Measurements from ENCODE around the gene NCKAP5.

GRCh38 chr2:132734961-132735360, 833.3 kb downstream of the NCKAP5 start:
- TF ChIP-seq CTCF (conservative IDR thresholded peaks at IDR 0.05; ENCODE audit: low read depth, low read length) (no peak), EZH2phosphoT487 (IDR thresholded peaks at IDR 0.05; ENCODE audit: borderline replicate concordance, low read length) (no peak), EZH2 (IDR thresholded peaks at IDR 0.05; ENCODE audit: low read length, unreplicated experiment) (no peak)

Data from PC-3 (cell line).